Activated CD8-positive, alpha-beta memory T cell treated with anti-CD3 and anti-CD28 coated beads, Interleukin-2, amount 10 ng/mL, durations not matched to agents 7 days and 5 days (primary cell): ENCODE measurements around the gene L3MBTL2. TPM values are rescaled to one million over a fixed set of nuclear protein-coding genes. Genes with fewer than 3 reads are reported as not detected.
"Not testable (repeated sequence)": the region's sequence is repeated elsewhere in the genome, so short reads cannot be mapped to it uniquely, and the experiment has no call there.

Source experiments
- ATAC-seq: fragments of 150-1000 bp; cut with Tn5 transposase; one replicate; pipeline ENCODE4 v1.10.0; 2021; ENCODE audit warnings: moderate library complexity
- CTCF ChIA-PET: fragments of 350-600 bp; sonication (Branson Sonifier 250); formaldehyde crosslinking; loops from one replicate; lab custom pipeline; 2021; ENCODE audit warnings: antibody characterized with exemption; lab: Charles Lee
- DNase-seq: peaks from one replicate; pipeline ENCODE4 v3.0.0-alpha.2; 2020
- H3K27ac Mint-ChIP-seq: one replicate; pipeline ENCODE4 v1.8.0; 2021; ENCODE audit warnings: mild to moderate bottlenecking, mixed read lengths
- H3K27me3 Mint-ChIP-seq: one replicate; pipeline ENCODE4 v1.8.0; 2021; ENCODE audit warnings: mixed read lengths
- H3K36me3 Mint-ChIP-seq: one replicate; pipeline ENCODE4 v1.8.0; 2021; ENCODE audit warnings: mild to moderate bottlenecking, mixed read lengths
- H3K4me1 Mint-ChIP-seq: one replicate; pipeline ENCODE4 v1.8.0; 2021; ENCODE audit warnings: mixed read lengths
- H3K4me3 Mint-ChIP-seq: one replicate; pipeline ENCODE4 v1.8.0; 2021; ENCODE audit warnings: mild to moderate bottlenecking, moderate library complexity, mixed read lengths
- H3K9me3 Mint-ChIP-seq: one replicate; pipeline ENCODE4 v1.8.0; 2022; ENCODE audit warnings: low read depth, mixed read lengths
- total RNA-seq, 2 experiments: library from RNA; stranded (reverse); gene quantifications; one replicate each; pipeline ENCODE4 v1.2.3, GENCODE V29; 2021

The L3MBTL2 gene
- total RNA-seq, 2 experiments from 2014 or later = 36.6 to 43.4 TPM

DNA sequence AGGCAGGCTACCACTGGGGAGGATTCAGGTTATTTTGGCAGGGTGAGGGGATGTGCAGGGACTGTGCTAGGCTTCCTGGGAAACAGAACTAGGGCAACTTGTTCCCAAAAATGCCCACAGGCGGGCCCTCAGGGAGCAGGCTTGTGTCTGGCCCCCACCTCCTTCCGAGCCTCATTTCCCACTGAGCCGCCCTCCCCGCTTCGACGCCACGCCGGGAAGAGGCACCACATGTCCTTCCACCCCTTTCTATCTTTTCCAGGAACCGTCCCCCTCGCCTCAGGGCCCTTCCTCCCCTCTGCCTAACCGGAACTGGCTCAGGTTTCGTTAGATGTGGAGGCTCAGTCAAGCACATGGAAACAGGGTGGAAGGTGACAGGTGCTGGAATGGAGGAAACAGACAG lies 45.0 kb downstream of the L3MBTL2 start:
- H3K9me3 Mint-ChIP-seq = no peaks in the 10 kb centered on the region
- ATAC-seq = no peak
- no peaks in the 10 kb centered on the region for H3K27me3 Mint-ChIP-seq
- H3K4me3 Mint-ChIP-seq = no peak overlapping the region
- no peak overlapping the region for H3K27ac Mint-ChIP-seq
- peaks cover 37% of the 10 kb centered on the region for H3K36me3 Mint-ChIP-seq
- no peak for DNase-seq
- CTCF ChIA-PET = interaction anchor here (1.5 kb wide), 1 partner anchor 13 kb away, joined by 4 read pairs; no protein-coding TSS in a partner anchor
- no peaks in the 10 kb centered on the region for H3K4me1 Mint-ChIP-seq

- Mint-ChIP-seq H3K27ac (no peak overlapping the region), H3K9me3 (no peaks in the 10 kb centered on the region), H3K4me3 (no peak overlapping the region), H3K4me1 (no peaks in the 10 kb centered on the region), H3K27me3 (no peaks in the 10 kb centered on the region), H3K36me3 (peaks cover 44% of the 10 kb centered on the region)
- CTCF ChIA-PET = interaction anchor here (0.6 to 1.4 kb wide), 2 partner anchors 9 to 396 kb away, joined by 3 read pairs; partner anchors contain the start of gene ST13
- ATAC-seq = no peak
- no peak for DNase-seq
These were observed 47.3 kb downstream of the L3MBTL2 start for GRCh38 chr22:41252365-41252764.

DNA sequence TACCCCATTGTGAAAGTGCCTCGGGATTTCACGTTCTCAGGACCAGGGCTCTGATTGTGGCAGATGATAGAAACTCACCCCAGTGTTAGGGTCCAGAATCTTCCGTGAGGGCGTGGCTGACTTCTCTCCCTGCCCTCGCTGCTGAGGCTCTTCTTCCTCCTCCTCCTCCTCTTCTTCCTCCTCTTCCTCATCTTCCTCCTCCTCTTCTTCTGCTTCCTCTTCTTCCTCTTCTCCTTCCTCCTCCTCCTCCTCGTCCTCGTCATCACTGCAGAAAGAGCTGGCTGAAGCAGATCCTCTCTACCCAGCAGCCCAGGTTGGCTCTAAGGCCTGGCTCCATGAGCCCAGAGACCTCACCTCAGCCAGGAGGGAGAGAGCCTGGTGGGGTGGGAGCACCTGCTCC lies 49.1 kb downstream of the L3MBTL2 start:
- Mint-ChIP-seq H3K36me3 (peaks cover 46% of the 10 kb centered on the region), H3K27me3 (no peaks in the 10 kb centered on the region), H3K4me3 (no peak overlapping the region), H3K9me3 (no peaks in the 10 kb centered on the region), H3K27ac (no peak overlapping the region), H3K4me1 (no peaks in the 10 kb centered on the region)
- ATAC-seq (no peak), DNase-seq (no peak)
- CTCF ChIA-PET = no interaction called here

DNA sequence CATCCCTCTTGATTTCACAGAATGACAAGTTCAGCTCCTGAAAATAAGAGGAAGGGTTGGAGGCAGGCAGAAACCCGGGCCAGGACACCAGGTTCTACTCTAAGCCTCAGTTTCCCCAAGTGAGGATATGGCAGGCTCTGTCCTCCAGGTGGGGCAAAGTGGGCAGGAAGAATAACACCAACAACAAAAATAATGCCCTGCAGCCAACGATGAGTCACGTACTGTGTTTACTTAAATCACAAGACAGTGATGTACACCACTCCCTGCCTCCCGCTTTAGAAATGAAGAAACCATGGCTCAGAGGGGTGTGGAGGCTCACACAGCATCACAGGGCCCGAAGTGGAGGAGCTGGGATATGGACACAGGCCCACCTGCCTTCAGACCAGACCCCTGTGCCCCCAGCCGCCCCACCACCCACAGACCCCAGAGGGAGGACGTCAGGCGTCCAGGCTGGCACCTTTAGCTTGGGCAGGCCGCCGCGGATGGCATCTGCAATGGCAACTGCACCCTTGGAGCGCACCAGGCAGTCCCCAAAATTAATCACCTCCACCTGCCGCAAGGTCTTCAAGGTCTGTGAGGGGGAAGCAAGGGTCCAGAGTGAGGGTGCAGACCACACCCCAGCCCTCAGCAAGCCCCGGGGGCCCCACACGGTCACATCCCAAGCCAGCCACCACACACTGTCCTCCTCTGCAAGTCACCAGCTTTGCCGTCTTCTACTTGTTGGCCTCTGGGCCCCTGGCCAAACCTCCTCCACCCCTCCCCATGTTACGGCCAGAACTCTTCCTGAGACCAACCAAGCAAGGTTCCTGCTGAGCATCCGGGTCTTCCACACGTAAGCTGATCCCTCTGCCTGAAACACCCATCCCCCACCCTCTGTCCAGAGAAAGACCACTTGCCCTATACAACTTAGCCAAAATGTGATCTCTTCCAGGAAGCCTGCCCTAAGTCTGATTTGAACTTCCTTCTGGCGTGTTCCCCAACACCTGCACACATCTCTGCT lies 51.4 kb downstream of the L3MBTL2 start:
- H3K4me1 Mint-ChIP-seq = no peaks in the 10 kb centered on the region
- no peak for ATAC-seq
- DNase-seq = no peak
- H3K27me3 Mint-ChIP-seq = no peaks in the 10 kb centered on the region
- no peak overlapping the region for H3K27ac Mint-ChIP-seq
- CTCF ChIA-PET = interaction anchor here (1.3 kb wide), 1 partner anchor 19 kb away, joined by 3 read pairs; no protein-coding TSS in a partner anchor
- H3K9me3 Mint-ChIP-seq = no peaks in the 10 kb centered on the region
- H3K36me3 Mint-ChIP-seq = peaks cover 35% of the 10 kb centered on the region
- no peak overlapping the region for H3K4me3 Mint-ChIP-seq

DNA sequence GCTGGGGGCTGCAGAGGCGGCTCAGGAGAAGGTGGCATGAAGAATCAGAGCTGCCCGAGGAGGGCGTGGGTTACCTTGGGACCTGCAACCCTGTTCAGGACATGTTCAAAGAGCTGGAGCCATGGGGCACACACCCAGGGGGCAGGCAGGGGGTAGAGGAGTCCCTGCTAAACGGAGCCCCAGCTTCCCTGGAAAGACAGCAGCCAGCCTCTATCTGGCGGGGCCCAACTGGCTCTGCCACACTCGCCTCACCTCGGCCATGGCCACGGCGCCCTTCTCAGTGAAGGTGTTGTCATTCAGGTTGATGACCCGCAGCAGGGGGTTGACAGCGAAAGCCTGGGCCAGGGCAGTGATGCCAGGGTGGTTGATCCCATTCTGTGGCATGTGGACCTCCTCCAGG lies 52.6 kb downstream of the L3MBTL2 start:
- ATAC-seq = no peak
- Mint-ChIP-seq H3K27ac (no peak overlapping the region), H3K27me3 (no peaks in the 10 kb centered on the region), H3K9me3 (no peaks in the 10 kb centered on the region), H3K4me3 (no peak overlapping the region), H3K4me1 (no peaks in the 10 kb centered on the region), H3K36me3 (peaks cover 36% of the 10 kb centered on the region)
- no peak for DNase-seq
- CTCF ChIA-PET = interaction anchor here (1.3 kb wide), 1 partner anchor 20 kb away, joined by 3 read pairs; no protein-coding TSS in a partner anchor

DNA sequence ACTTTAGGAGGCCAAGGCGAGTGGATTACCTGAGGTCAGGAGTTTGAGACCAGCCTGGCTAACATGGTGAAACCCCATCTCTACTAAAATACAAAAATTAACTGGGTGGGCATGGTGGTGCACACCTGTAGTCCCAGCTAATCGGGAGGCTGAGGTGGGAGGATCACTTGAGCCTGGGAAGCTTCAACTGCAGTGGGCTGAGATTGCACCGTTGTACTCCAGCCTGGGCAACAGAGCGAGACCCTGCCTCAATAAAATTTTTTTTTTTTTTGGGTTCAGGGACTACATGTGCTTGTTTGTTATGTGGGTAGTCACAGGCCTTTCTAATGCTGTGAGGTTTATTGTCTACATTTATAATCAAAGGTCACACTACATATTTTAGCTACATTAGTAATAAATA lies 54.6 kb downstream of the L3MBTL2 start:
- H3K4me3 Mint-ChIP-seq, DNase-seq, H3K27me3 Mint-ChIP-seq, H3K27ac Mint-ChIP-seq, H3K4me1 Mint-ChIP-seq, H3K9me3 Mint-ChIP-seq, ATAC-seq: not testable (repeated sequence)
- CTCF ChIA-PET = interaction anchor here (1.0 to 1.1 kb wide), 3 partner anchors 11 to 337 kb away, joined by 3 to 4 read pairs (median 3); no protein-coding TSS in a partner anchor
- H3K36me3 Mint-ChIP-seq = peaks cover 31% of the 10 kb centered on the region

- no peak for DNase-seq
- H3K9me3 Mint-ChIP-seq = no peaks in the 10 kb centered on the region
- no peak overlapping the region for H3K4me3 Mint-ChIP-seq
- H3K4me1 Mint-ChIP-seq = no peaks in the 10 kb centered on the region
- H3K27me3 Mint-ChIP-seq = no peaks in the 10 kb centered on the region
- peaks cover 33% of the 10 kb centered on the region for H3K36me3 Mint-ChIP-seq
- H3K27ac Mint-ChIP-seq = no peak overlapping the region
- no peak for ATAC-seq
- CTCF ChIA-PET = interaction anchor here (1.1 kb wide), 1 partner anchor 10 kb away, joined by 3 read pairs; no protein-coding TSS in a partner anchor
These were observed 55.8 kb downstream of the L3MBTL2 start for GRCh38 chr22:41260871-41261270.

- Mint-ChIP-seq H3K27me3 (no peaks in the 10 kb centered on the region), H3K4me1 (no peaks in the 10 kb centered on the region), H3K36me3 (peaks cover 38% of the 10 kb centered on the region), H3K9me3 (no peaks in the 10 kb centered on the region), H3K27ac (no peak overlapping the region), H3K4me3 (no peak overlapping the region)
- no peak for DNase-seq
- CTCF ChIA-PET = interaction anchor here (0.6 kb wide), 1 partner anchor 402 kb away, joined by 3 read pairs; no protein-coding TSS in a partner anchor
- no peak for ATAC-seq
These were observed 56.6 kb downstream of the L3MBTL2 start for GRCh38 chr22:41261541-41262249.

DNA sequence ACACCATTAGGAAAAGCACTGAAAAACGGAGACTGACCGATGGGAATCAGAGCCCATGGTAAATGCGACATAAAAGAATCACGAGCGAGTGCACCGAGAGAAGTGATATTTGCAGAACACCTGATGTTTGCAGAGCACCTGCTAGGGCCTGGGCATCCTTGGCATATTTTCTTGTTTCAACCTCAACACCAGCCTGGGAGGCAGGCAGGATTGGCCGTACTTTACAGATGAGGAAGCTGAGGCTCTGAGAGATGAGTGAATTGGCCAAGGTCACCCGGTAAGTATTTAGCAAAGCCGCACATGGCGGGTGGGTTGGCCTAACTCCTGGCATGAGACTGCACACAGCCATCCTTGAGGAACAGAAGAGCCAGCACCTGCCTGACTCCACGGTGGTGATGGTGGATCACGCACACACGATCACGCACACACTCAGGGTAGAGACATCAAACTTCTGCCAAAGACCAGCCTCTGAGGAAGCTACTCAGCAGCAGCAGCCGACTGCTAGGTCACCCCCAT lies 57.2 kb downstream of the L3MBTL2 start:
- H3K36me3 Mint-ChIP-seq = peaks cover 34% of the 10 kb centered on the region
- H3K27me3 Mint-ChIP-seq = no peaks in the 10 kb centered on the region
- no peaks in the 10 kb centered on the region for H3K4me1 Mint-ChIP-seq
- H3K9me3 Mint-ChIP-seq = no peaks in the 10 kb centered on the region
- no peak overlapping the region for H3K27ac Mint-ChIP-seq
- CTCF ChIA-PET = interaction anchor here (0.6 kb wide), 1 partner anchor 401 kb away, joined by 3 read pairs; no protein-coding TSS in a partner anchor
- H3K4me3 Mint-ChIP-seq = no peak overlapping the region
- DNase-seq (no peak), ATAC-seq (no peak)

DNA sequence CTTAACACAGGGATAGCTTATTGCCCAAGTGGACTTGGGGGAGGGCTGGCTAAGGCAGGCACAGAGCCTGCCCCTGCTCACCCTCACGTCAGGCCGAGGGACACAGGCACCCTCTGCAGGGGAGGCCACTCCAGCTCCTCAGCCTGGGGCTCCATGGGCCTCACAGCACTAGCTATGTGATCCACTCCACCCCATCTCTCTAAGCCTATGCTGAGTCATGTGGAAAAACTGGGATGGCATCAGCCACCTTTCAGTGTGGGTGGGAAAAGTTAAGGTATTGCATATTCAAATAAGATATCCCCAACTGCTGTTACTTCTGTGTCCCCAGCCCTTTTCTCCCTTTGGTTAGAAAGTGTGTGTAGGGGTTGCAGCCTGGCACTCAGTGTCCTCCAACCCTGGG lies 58.6 kb downstream of the L3MBTL2 start:
- Mint-ChIP-seq H3K9me3 (no peaks in the 10 kb centered on the region), H3K4me3 (no peak overlapping the region), H3K27ac (no peak overlapping the region), H3K27me3 (no peaks in the 10 kb centered on the region), H3K36me3 (peaks cover 40% of the 10 kb centered on the region), H3K4me1 (no peaks in the 10 kb centered on the region)
- CTCF ChIA-PET = interaction anchor here (3.8 kb wide), 1 partner anchor 26 kb away, joined by 14 read pairs; no protein-coding TSS in a partner anchor
- no peak for DNase-seq
- no peak for ATAC-seq

DNA sequence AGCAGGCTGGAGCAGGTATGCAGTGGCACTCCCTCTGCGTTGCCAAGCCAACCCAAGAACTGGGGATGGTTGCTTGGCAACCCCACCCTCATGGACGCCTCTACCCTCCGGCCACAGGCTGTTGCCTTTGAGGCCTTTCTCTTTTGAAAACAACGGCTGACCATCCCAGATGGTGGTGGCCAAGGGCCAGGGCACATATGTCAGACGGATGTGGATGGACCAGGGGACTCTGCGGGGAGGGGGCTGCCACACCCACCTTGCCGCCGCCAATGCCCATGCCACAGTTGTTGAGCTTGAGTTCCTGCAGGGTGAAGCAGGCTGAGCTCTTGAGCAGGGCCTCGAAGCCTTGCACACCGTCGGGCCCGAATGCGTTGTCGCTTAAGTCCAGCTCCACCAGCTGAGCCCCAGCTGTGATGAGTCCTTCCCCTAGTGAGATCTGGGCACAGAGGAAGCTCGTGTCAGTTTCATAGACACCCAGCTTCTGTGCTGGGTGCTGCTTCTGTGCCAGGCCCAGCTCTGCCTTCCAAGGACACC lies 59.4 kb downstream of the L3MBTL2 start:
- H3K27ac Mint-ChIP-seq = no peak overlapping the region
- H3K36me3 Mint-ChIP-seq = peaks cover 41% of the 10 kb centered on the region
- H3K27me3 Mint-ChIP-seq = no peaks in the 10 kb centered on the region
- no peak for ATAC-seq
- H3K4me1 Mint-ChIP-seq = no peaks in the 10 kb centered on the region
- DNase-seq = no peak
- CTCF ChIA-PET = interaction anchor here (3.8 kb wide), 1 partner anchor 27 kb away, joined by 14 read pairs; no protein-coding TSS in a partner anchor
- H3K9me3 Mint-ChIP-seq = no peaks in the 10 kb centered on the region
- H3K4me3 Mint-ChIP-seq = no peak overlapping the region

- peaks cover 46% of the 10 kb centered on the region for H3K36me3 Mint-ChIP-seq
- DNase-seq = no peak
- H3K27ac Mint-ChIP-seq = no peak overlapping the region
- no peak overlapping the region for H3K4me3 Mint-ChIP-seq
- ATAC-seq = no peak
- H3K9me3 Mint-ChIP-seq = no peaks in the 10 kb centered on the region
- CTCF ChIA-PET = no interaction called here
- H3K27me3 Mint-ChIP-seq = no peaks in the 10 kb centered on the region
- no peaks in the 10 kb centered on the region for H3K4me1 Mint-ChIP-seq
These were observed 62.8 kb downstream of the L3MBTL2 start for GRCh38 chr22:41267958-41268357.

DNA sequence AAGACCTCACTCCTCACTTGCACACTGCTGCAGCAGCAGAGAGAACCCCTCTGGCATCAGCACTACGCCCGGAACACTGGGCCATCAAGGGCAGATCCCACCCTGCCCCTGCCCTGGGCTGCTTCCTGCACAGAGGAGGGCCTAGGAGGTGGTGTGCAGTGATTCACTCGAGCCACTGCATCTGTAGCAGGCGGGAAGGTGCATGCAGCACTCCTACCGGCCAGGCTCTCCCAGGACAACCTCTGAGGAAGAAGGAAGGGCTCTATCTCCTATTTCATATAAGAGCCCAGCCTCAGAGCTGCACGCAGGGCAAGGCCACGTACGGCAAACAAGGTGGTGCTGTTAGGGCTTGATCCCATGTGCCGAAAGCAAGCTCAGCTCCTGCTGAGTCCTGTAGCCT lies 66.7 kb downstream of the L3MBTL2 start:
- H3K36me3 Mint-ChIP-seq = peaks cover 55% of the 10 kb centered on the region
- CTCF ChIA-PET = no interaction called here
- H3K27me3 Mint-ChIP-seq = no peaks in the 10 kb centered on the region
- H3K4me3 Mint-ChIP-seq = no peak overlapping the region
- no peaks in the 10 kb centered on the region for H3K9me3 Mint-ChIP-seq
- no peak overlapping the region for H3K27ac Mint-ChIP-seq
- DNase-seq (no peak), ATAC-seq (no peak)
- no peaks in the 10 kb centered on the region for H3K4me1 Mint-ChIP-seq
